Panc1 (cell line): ENCODE results near the gene PDE8B. TPM values are rescaled to one million over a fixed set of nuclear protein-coding genes. Genes with fewer than 3 reads are reported as not detected.

Experiments used
- ATAC-seq: fragments of 200-7000 bp; cut with Tn5 transposase; 2 replicates; pipeline ENCODE4 v1.9.1; 2020; ENCODE audit warnings: mild to moderate bottlenecking, moderate library complexity
- BruUV-seq: library from RNA; stranded (reverse); fragments of 400-500 nt; replicated peaks from 2 replicates; lab custom pipeline; 2021; lab: Mats Ljungman, UMichigan
- CTCF ChIA-PET: fragments of 300-600 bp; sonication (Branson Sonifier 250); formaldehyde crosslinking; loops from one replicate; lab custom pipeline; 2022; ENCODE audit warnings: antibody characterized with exemption; lab: Charles Lee
- POLR2A ChIA-PET: fragments of 300-600 bp; sonication (Branson Sonifier 250); formaldehyde crosslinking; loops from one replicate; lab custom pipeline; 2022; ENCODE audit warnings: antibody characterized with exemption; lab: Charles Lee
- DNase-seq: peaks from one replicate; pipeline ENCODE4 v3.0.0-alpha.2; 2010; ENCODE audit warnings: low read depth, low spot score
- H3K27ac ChIP-seq: 2 replicates; pipeline ENCODE4 v1.5.1; 2011; ENCODE audit warnings: mild to moderate bottlenecking, low read length, inconsistent platforms
- H3K27me3 ChIP-seq: fragments of 200-500 bp; sonication (Bioruptor generic); 2 replicates; pipeline ENCODE4 v1.6.0; 2014; ENCODE audit warnings: low read length, inconsistent platforms; ENCODE audit not compliant: control insufficient read depth, insufficient read depth
- H3K36me3 ChIP-seq: fragments of 200-500 bp; sonication (Bioruptor generic); 2 replicates; pipeline ENCODE4 v1.5.1; 2014; ENCODE audit warnings: inconsistent platforms, mild to moderate bottlenecking, low read length, moderate library complexity; ENCODE audit not compliant: control insufficient read depth, insufficient read depth
- H3K4me1 ChIP-seq: 2 replicates; pipeline ENCODE4 v1.5.1; 2011; ENCODE audit warnings: inconsistent platforms, mild to moderate bottlenecking, low read length, moderate library complexity; ENCODE audit not compliant: control insufficient read depth, insufficient read depth
- H3K4me3 ChIP-seq, 2 experiments: 2 replicates each; pipeline ENCODE4 v1.5.1; 2011 to 2012; ENCODE audit warnings: low read depth in 2 of 2, low read length in 2 of 2, mild to moderate bottlenecking in 2 of 2, inconsistent platforms in 1 of 2, moderate library complexity in 1 of 2
- H3K9me3 ChIP-seq: fragments of 200-500 bp; sonication (Bioruptor generic); 2 replicates; pipeline ENCODE4 v1.5.1; 2014; ENCODE audit warnings: low read depth, mild to moderate bottlenecking, inconsistent platforms, low read length, moderate library complexity; ENCODE audit not compliant: control insufficient read depth, insufficient read depth
- CTCF ChIP-seq: fragments of 450-650 bp; IDR thresholded peaks from 2 replicates; pipeline ENCODE4 v1.5.1; 2017; ENCODE audit warnings: mild to moderate bottlenecking
- POLR2AphosphoS5 ChIP-seq: IDR thresholded peaks from 2 replicates; pipeline ENCODE4 v1.6.1; 2012; ENCODE audit warnings: mild to moderate bottlenecking, low read depth, low read length, moderate library complexity
- SIN3A ChIP-seq: IDR thresholded peaks from 2 replicates; pipeline ENCODE4 v1.6.1; 2012; ENCODE audit warnings: low read depth, mild to moderate bottlenecking, low read length, moderate library complexity, borderline replicate concordance; ENCODE audit not compliant: insufficient read depth
- TCF7L2 ChIP-seq: IDR thresholded peaks from 2 replicates; pipeline ENCODE4 v1.6.1; 2011; ENCODE audit warnings: mild to moderate bottlenecking, low read depth, low read length, inconsistent platforms
- in situ Hi-C: cut with HindIII; loops from 2 replicates; pipeline ENCODE4 v1.10.0; 2016; ENCODE audit warnings: low sequenced_read_pairs, low pct_unique_long_range_greater_than_20kb
- intact Hi-C: fragments of 100-400 bp; cut with micrococcal nuclease; formaldehyde crosslinking; loops from one replicate; pipeline ENCODE4 v1.10.0; 2022; ENCODE audit not compliant: unreplicated experiment
- total RNA-seq: library from RNA; stranded (reverse); gene quantifications from one replicate; pipeline ENCODE4 v1.2.1, GENCODE V29; 2021; ENCODE audit not compliant: unreplicated experiment
- TF ChIP-seq, protein P1 (sequence below), 2 experiments: IDR thresholded peaks; 2 replicates each; pipeline ENCODE4 v1.6.1; 2011 to 2012; ENCODE audit warnings: low read depth in 2 of 2, control low read depth in 1 of 2, low read length in 1 of 2, mild to moderate bottlenecking in 1 of 2, moderate library complexity in 1 of 2; ENCODE audit not compliant: insufficient read depth in 1 of 2

Gene PDE8B
- total RNA-seq, 1 experiment from 2014 or later, result 0.62 TPM

DNA sequence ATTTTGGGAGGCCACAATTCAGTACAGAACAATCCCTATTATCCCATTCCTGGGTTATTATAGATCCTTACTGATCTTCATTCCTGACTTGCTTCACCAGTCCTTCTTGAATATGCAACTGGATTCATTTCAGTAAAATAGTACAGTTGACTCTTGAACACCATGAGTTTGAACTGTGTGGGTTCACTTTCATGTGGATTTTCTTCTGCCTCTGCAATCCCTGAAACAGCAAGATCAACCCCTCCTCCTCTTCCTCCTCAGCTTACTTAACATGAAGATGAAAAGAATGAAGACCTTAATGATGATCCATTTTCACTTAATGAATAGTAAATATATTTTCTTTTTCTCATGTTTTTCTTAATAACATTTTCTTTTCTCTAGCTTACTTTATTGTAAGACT, 8.3 kb upstream of the PDE8B start:
- H3K27me3 ChIP-seq, result peaks cover 10% of the 10 kb centered on the region; the same call in 1 of the 2 replicates
- in situ Hi-C loops, result no loop called here
- POLR2A ChIA-PET, result no interaction called here
- H3K27ac ChIP-seq, result no peak overlapping the region
- no peaks in the 10 kb centered on the region for H3K9me3 ChIP-seq
- H3K36me3 ChIP-seq, result no peaks in the 10 kb centered on the region
- H3K4me1 ChIP-seq, result peaks cover 3% of the 10 kb centered on the region; the same call in 1 of the 2 replicates
- no peak for ATAC-seq
- no peak overlapping the region for H3K4me3 ChIP-seq
- DNase-seq, result no peak
- CTCF ChIA-PET, result interaction anchor here (0.7 kb wide), 1 partner anchor 21 kb away, joined by 3 read pairs; no protein-coding TSS in a partner anchor
- intact Hi-C loops, result no loop called here
- no TSS peak for BruUV-seq
- TF ChIP-seq CTCF (no peak), TCF7L2 (no peak), SIN3A (no peak), POLR2AphosphoS5 (no peak)
- TF ChIP-seq, protein P1, sequence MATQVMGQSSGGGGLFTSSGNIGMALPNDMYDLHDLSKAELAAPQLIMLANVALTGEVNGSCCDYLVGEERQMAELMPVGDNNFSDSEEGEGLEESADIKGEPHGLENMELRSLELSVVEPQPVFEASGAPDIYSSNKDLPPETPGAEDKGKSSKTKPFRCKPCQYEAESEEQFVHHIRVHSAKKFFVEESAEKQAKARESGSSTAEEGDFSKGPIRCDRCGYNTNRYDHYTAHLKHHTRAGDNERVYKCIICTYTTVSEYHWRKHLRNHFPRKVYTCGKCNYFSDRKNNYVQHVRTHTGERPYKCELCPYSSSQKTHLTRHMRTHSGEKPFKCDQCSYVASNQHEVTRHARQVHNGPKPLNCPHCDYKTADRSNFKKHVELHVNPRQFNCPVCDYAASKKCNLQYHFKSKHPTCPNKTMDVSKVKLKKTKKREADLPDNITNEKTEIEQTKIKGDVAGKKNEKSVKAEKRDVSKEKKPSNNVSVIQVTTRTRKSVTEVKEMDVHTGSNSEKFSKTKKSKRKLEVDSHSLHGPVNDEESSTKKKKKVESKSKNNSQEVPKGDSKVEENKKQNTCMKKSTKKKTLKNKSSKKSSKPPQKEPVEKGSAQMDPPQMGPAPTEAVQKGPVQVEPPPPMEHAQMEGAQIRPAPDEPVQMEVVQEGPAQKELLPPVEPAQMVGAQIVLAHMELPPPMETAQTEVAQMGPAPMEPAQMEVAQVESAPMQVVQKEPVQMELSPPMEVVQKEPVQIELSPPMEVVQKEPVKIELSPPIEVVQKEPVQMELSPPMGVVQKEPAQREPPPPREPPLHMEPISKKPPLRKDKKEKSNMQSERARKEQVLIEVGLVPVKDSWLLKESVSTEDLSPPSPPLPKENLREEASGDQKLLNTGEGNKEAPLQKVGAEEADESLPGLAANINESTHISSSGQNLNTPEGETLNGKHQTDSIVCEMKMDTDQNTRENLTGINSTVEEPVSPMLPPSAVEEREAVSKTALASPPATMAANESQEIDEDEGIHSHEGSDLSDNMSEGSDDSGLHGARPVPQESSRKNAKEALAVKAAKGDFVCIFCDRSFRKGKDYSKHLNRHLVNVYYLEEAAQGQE (IDR thresholded peaks at IDR 0.05; ENCODE audit: insufficient read depth in 1 of 2, low read depth in 2 of 2, low read length in 1 of 2), result no peak

- TF ChIP-seq, protein P1 (IDR thresholded peaks at IDR 0.05; ENCODE audit: insufficient read depth in 1 of 2, low read depth in 2 of 2, low read length in 1 of 2), result no peak
- no peak for TF ChIP-seq SIN3A
- no peak for TF ChIP-seq POLR2AphosphoS5
- TF ChIP-seq CTCF, result no peak
- TF ChIP-seq TCF7L2, result no peak
- ChIA-PET POLR2A (no interaction called here), CTCF (no interaction called here)
- no TSS peak for BruUV-seq
- H3K4me3 ChIP-seq, result no peak overlapping the region
- H3K4me1 ChIP-seq, result peaks cover 3% of the 10 kb centered on the region; the same call in 1 of the 2 replicates
- intact Hi-C loops, result no loop called here
- DNase-seq, result no peak
- H3K27ac ChIP-seq, result no peak overlapping the region
- H3K36me3 ChIP-seq, result no peaks in the 10 kb centered on the region
- no peak for ATAC-seq
- H3K27me3 ChIP-seq, result peaks cover 32% of the 10 kb centered on the region
- in situ Hi-C loops, result no loop called here
- no peaks in the 10 kb centered on the region for H3K9me3 ChIP-seq
Observed at GRCh38 chr5:77204967-77205366, 5.5 kb upstream of the PDE8B start.
